ENCODE measurements around the gene JRKL. TPM values are rescaled to one million over a fixed set of nuclear protein-coding genes. Genes with fewer than 3 reads are reported as not detected.

JRKL gene
- total and polyA plus RNA-seq, 9 donors, result 7.1 to 18.8 (median 11.7) TPM

GRCh38 chr11:96388891-96389719 lies 708 bp upstream of the JRKL start:
- Histone ChIP-seq H3K36me3 (no peaks in the 10 kb centered on the region), H3K27me3 (no peaks in the 10 kb centered on the region), H3K27ac (peak overlapping the region; percentile 30 to 73), H3K4me1 (ENCODE audit: insufficient read depth) (peaks cover 2% of the 10 kb centered on the region), H3K9me3 (no peaks in the 10 kb centered on the region), H3K4me3 (peak overlapping the region; percentile 93)
- intact Hi-C loops (cut with DNase I), result no loop called here
- 0% methylated on average over 30 of the region's 30 CpGs for WGBS, 3 donors
- DNase-seq, result no peak
- no peak for TF ChIP-seq EP300 (IDR thresholded peaks at IDR 0.05)
- TF ChIP-seq CTCF (IDR thresholded peaks at IDR 0.05), result peak in 1 of 3 donors; percentile 9
- TF ChIP-seq POLR2A (IDR thresholded peaks at IDR 0.05), result no peak

GRCh38 chr11:96390488-96390792 lies 627 bp downstream of the JRKL start:
- no peaks in the 10 kb centered on the region for H3K27me3 ChIP-seq
- H3K4me1 ChIP-seq (ENCODE audit: insufficient read depth), result peaks cover 2% of the 10 kb centered on the region
- no peak for DNase-seq
- peak overlapping the region; percentile 93 for H3K4me3 ChIP-seq
- no peak for TF ChIP-seq EP300 (IDR thresholded peaks at IDR 0.05)
- TF ChIP-seq CTCF (IDR thresholded peaks at IDR 0.05), result no peak
- TF ChIP-seq POLR2A (IDR thresholded peaks at IDR 0.05), result no peak
- H3K36me3 ChIP-seq, result no peaks in the 10 kb centered on the region
- peak overlapping the region in 1 of 2 donors; percentile 73 for H3K27ac ChIP-seq
- intact Hi-C loops (cut with DNase I), result no loop called here
- no peaks in the 10 kb centered on the region for H3K9me3 ChIP-seq
- 9 to 10% (median 9%) methylated on average over 6 of the region's 6 CpGs for WGBS, 3 donors

GRCh38 chr11:96391698-96392307 lies 2.0 kb downstream of the JRKL start:
- Histone ChIP-seq H3K4me3 (no peak overlapping the region), H3K27ac (no peak overlapping the region), H3K9me3 (no peaks in the 10 kb centered on the region), H3K4me1 (ENCODE audit: insufficient read depth) (peaks cover 2% of the 10 kb centered on the region), H3K36me3 (no peaks in the 10 kb centered on the region), H3K27me3 (no peaks in the 10 kb centered on the region)
- TF ChIP-seq EP300 (IDR thresholded peaks at IDR 0.05) (no peak), POLR2A (IDR thresholded peaks at IDR 0.05) (no peak), CTCF (IDR thresholded peaks at IDR 0.05) (no peak)
- intact Hi-C loops (cut with DNase I), result no loop called here
- no peak for DNase-seq
- WGBS, 3 donors, result 94 to 98% (median 96%) methylated on average over 3 of the region's 3 CpGs

- Histone ChIP-seq H3K4me1 (ENCODE audit: insufficient read depth) (peaks cover 2% of the 10 kb centered on the region), H3K9me3 (no peaks in the 10 kb centered on the region), H3K27me3 (no peaks in the 10 kb centered on the region), H3K36me3 (no peaks in the 10 kb centered on the region), H3K4me3 (no peak overlapping the region), H3K27ac (no peak overlapping the region)
- intact Hi-C loops (cut with DNase I), result no loop called here
- 7 to 22% (median 8%) methylated on average over 1 of the region's 1 CpG for WGBS, 3 donors
- TF ChIP-seq EP300 (IDR thresholded peaks at IDR 0.05) (no peak), CTCF (IDR thresholded peaks at IDR 0.05) (peak; percentile 24 to 31 (median 25)), POLR2A (IDR thresholded peaks at IDR 0.05) (no peak)
- no peak for DNase-seq
These were observed 4.0 kb downstream of the JRKL start for GRCh38 chr11:96393753-96394348.

All from ovary (tissue), 9 donors.